Gastrocnemius medialis (tissue), 4 donors: Measurements from ENCODE around the gene ST7.

Experiments
- CTCF ChIP-seq, 5 experiments: fragments of 450-650 bp in 3 of 5; fragments of 200-600 bp in 2 of 5; sonication (generic) in 2 of 5; IDR thresholded peaks in 4 of 5; conservative IDR thresholded peaks in 1 of 5; 1 replicate in 4 of 5; 2 replicates in 1 of 5; pipeline ENCODE4 v1.5.1; 2016 to 2019; ENCODE audit warnings: antibody characterized with exemption in 5 of 5, mild to moderate bottlenecking in 3 of 5, moderate library complexity in 3 of 5
- POLR2A ChIP-seq, 2 donors: fragments of 450-650 bp; IDR thresholded peaks; one replicate each; pipeline ENCODE4 v1.6.1; 2017; ENCODE audit warnings: antibody characterized with exemption in 2 of 2, mild to moderate bottlenecking in 2 of 2, moderate library complexity in 2 of 2

- no peak for TF ChIP-seq CTCF (IDR thresholded peaks at IDR 0.05 in 4 of 5, conservative IDR thresholded peaks at IDR 0.05 in 1 of 5)
- no peak for TF ChIP-seq POLR2A (IDR thresholded peaks at IDR 0.05)
Measured at GRCh38 chr7:116906391-116906790, 46.9 kb upstream of the ST7 start.
